Measurements from ENCODE around the gene SORBS1. TPM values are rescaled to one million over a fixed set of nuclear protein-coding genes. Genes with fewer than 3 reads are reported as not detected.

The SORBS1 gene
- polyA plus RNA-seq, 1 donor from 2014 or later: 39.5 TPM

DNA sequence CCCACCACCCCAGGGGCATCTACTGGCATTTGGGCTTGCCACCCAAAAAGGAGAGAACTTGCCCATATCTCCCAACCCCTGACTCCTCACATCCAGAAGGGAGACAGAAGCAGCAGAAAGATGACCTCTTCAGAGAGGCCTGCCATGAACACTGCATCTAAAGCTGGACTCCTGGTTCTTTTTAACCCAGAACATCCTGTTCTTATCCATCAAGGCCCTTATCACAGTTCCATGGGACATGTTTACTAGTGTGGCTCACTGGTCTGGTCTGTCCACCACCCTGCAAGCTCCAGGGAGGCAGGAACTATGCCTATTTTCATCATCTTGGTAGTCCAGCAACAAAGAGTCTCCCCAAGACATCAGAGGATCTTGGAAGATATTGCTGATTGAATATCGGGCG, 155.5 kb downstream of the SORBS1 start:
- no peak overlapping the region for H3K9ac ChIP-seq (ENCODE audit: low read length)
- no peak overlapping the region for H3K4me2 ChIP-seq (ENCODE audit: low read length)
- no peak for TF ChIP-seq MXI1 (conservative IDR thresholded peaks at IDR 0.05; ENCODE audit: poor library complexity, severe bottlenecking)
- TF ChIP-seq, protein P1, sequence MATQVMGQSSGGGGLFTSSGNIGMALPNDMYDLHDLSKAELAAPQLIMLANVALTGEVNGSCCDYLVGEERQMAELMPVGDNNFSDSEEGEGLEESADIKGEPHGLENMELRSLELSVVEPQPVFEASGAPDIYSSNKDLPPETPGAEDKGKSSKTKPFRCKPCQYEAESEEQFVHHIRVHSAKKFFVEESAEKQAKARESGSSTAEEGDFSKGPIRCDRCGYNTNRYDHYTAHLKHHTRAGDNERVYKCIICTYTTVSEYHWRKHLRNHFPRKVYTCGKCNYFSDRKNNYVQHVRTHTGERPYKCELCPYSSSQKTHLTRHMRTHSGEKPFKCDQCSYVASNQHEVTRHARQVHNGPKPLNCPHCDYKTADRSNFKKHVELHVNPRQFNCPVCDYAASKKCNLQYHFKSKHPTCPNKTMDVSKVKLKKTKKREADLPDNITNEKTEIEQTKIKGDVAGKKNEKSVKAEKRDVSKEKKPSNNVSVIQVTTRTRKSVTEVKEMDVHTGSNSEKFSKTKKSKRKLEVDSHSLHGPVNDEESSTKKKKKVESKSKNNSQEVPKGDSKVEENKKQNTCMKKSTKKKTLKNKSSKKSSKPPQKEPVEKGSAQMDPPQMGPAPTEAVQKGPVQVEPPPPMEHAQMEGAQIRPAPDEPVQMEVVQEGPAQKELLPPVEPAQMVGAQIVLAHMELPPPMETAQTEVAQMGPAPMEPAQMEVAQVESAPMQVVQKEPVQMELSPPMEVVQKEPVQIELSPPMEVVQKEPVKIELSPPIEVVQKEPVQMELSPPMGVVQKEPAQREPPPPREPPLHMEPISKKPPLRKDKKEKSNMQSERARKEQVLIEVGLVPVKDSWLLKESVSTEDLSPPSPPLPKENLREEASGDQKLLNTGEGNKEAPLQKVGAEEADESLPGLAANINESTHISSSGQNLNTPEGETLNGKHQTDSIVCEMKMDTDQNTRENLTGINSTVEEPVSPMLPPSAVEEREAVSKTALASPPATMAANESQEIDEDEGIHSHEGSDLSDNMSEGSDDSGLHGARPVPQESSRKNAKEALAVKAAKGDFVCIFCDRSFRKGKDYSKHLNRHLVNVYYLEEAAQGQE (IDR thresholded peaks at IDR 0.05; ENCODE audit: borderline replicate concordance): no peak
- no peaks in the 10 kb centered on the region for H3K9me3 ChIP-seq (ENCODE audit: low read length)
- H3K9me2 ChIP-seq (ENCODE audit: insufficient read depth, low read length): no peaks in the 10 kb centered on the region
- no peaks in the 10 kb centered on the region for H3K27me3 ChIP-seq (ENCODE audit: insufficient read depth, low read depth, low read length)
- no peaks in the 10 kb centered on the region for H3K79me2 ChIP-seq (replicated peaks; ENCODE audit: insufficient read depth, low read length)
- no peaks in the 10 kb centered on the region for H3F3A ChIP-seq (ENCODE audit: insufficient read depth, low read length, poor library complexity, severe bottlenecking)
- no peaks in the 10 kb centered on the region for H4K20me1 ChIP-seq (ENCODE audit: insufficient read depth)
- no peak overlapping the region for H3K27ac ChIP-seq (ENCODE audit: low read length)
- no peak overlapping the region for H2AFZ ChIP-seq (ENCODE audit: low read depth, low read length)
- H3K4me3 ChIP-seq (ENCODE audit: low read length): no peak overlapping the region
- peaks cover 11% of the 10 kb centered on the region for H3K36me3 ChIP-seq (ENCODE audit: insufficient read depth, low read length)

DNA sequence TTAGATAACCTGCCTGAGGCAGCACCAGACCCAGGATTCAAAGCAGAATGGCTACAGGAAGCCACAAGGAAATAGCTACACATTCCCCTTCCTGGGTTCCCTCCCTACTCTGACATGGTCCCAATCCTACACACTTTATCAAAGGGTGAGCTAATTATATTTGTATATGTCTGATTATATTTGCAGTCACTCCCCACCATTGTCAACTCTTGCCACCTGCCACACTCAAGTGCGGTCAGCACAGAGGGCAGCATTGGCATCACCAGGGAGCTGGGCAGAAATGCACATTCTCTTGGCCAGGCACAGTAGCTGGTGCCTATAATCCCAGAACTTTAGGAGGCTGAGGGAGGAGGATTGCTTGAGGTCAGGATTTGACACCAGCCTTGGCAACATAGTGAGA, 156.3 kb downstream of the SORBS1 start:
- Histone ChIP-seq H3K4me3 (ENCODE audit: low read length) (no peak overlapping the region), H3K9ac (ENCODE audit: low read length) (no peak overlapping the region), H3F3A (ENCODE audit: insufficient read depth, low read length, poor library complexity, severe bottlenecking) (no peaks in the 10 kb centered on the region), H3K9me3 (ENCODE audit: low read length) (no peaks in the 10 kb centered on the region), H4K20me1 (ENCODE audit: insufficient read depth) (no peaks in the 10 kb centered on the region), H3K79me2 (replicated peaks; ENCODE audit: insufficient read depth, low read length) (no peaks in the 10 kb centered on the region), H3K4me2 (ENCODE audit: low read length) (no peak overlapping the region), H3K27ac (ENCODE audit: low read length) (no peak overlapping the region), H3K36me3 (ENCODE audit: insufficient read depth, low read length) (peaks cover 6% of the 10 kb centered on the region), H3K27me3 (ENCODE audit: insufficient read depth, low read depth, low read length) (no peaks in the 10 kb centered on the region), H2AFZ (ENCODE audit: low read depth, low read length) (no peak overlapping the region), H3K9me2 (ENCODE audit: insufficient read depth, low read length) (no peaks in the 10 kb centered on the region)
- TF ChIP-seq, protein P2, sequence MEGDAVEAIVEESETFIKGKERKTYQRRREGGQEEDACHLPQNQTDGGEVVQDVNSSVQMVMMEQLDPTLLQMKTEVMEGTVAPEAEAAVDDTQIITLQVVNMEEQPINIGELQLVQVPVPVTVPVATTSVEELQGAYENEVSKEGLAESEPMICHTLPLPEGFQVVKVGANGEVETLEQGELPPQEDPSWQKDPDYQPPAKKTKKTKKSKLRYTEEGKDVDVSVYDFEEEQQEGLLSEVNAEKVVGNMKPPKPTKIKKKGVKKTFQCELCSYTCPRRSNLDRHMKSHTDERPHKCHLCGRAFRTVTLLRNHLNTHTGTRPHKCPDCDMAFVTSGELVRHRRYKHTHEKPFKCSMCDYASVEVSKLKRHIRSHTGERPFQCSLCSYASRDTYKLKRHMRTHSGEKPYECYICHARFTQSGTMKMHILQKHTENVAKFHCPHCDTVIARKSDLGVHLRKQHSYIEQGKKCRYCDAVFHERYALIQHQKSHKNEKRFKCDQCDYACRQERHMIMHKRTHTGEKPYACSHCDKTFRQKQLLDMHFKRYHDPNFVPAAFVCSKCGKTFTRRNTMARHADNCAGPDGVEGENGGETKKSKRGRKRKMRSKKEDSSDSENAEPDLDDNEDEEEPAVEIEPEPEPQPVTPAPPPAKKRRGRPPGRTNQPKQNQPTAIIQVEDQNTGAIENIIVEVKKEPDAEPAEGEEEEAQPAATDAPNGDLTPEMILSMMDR (IDR thresholded peaks at IDR 0.05; ENCODE audit: poor library complexity, severe bottlenecking): no peak
- TF ChIP-seq RAD21 (conservative IDR thresholded peaks at IDR 0.05): no peak
- TF ChIP-seq EZH2 (IDR thresholded peaks at IDR 0.05; ENCODE audit: borderline replicate concordance, insufficient read depth, low read length, poor library complexity, severe bottlenecking): no peak
- no peak for TF ChIP-seq EP300 (conservative IDR thresholded peaks at IDR 0.05; ENCODE audit: poor library complexity, severe bottlenecking)
- TF ChIP-seq, protein P1 (IDR thresholded peaks at IDR 0.05; ENCODE audit: borderline replicate concordance): no peak
- no peak for TF ChIP-seq MXI1 (conservative IDR thresholded peaks at IDR 0.05; ENCODE audit: poor library complexity, severe bottlenecking)
- no peak for TF ChIP-seq SMC3 (conservative IDR thresholded peaks at IDR 0.05; ENCODE audit: poor library complexity)
- TF ChIP-seq POLR2AphosphoS5 (IDR thresholded peaks at IDR 0.05): no peak
- no peak for TF ChIP-seq TAF1 (IDR thresholded peaks at IDR 0.05; ENCODE audit: low read depth)

Measured in neural cell (in vitro differentiated cells).